GM12878 (cell line): Measurements from ENCODE around the gene PCCA. TPM values are rescaled to one million over a fixed set of nuclear protein-coding genes. Genes with fewer than 3 reads are reported as not detected.
"Not testable (repeated sequence)": the region's sequence is repeated elsewhere in the genome, so short reads cannot be mapped to it uniquely, and the experiment has no call there.

ENCODE experiments used
- ATAC-seq: fragments of 200-7000 bp; cut with Tn5 transposase; 3 replicates; pipeline ENCODE4 v1.9.1; 2020; ENCODE audit warnings: mild to moderate bottlenecking, moderate library complexity
- BruUV-seq: library from RNA; stranded (reverse); fragments of 400-500 nt; replicated peaks from 2 replicates; lab custom pipeline; 2021; lab: Mats Ljungman, UMichigan
- CTCF ChIA-PET: fragments of 300-600 bp; sonication (Branson Sonifier 250); formaldehyde crosslinking; extraction: SDS; loops from one replicate; lab custom pipeline; 2021; ENCODE audit warnings: inconsistent platforms; lab: Yijun Ruan, JAX
- POLR2A ChIA-PET: fragments of 350-600 bp; formaldehyde crosslinking; extraction: SDS; loops from one replicate; lab custom pipeline; 2021; ENCODE audit warnings: inconsistent platforms; lab: Charles Lee
- RAD21 ChIA-PET: fragments of 300-600 bp; sonication (Branson Sonifier 250); formaldehyde crosslinking; loops from one replicate; lab custom pipeline; 2023; ENCODE audit warnings: antibody characterized with exemption; ENCODE audit not compliant: unreplicated experiment; lab: Charles Lee
- SMC1A ChIA-PET: fragments of 300-600 bp; sonication (Branson Sonifier 250); formaldehyde crosslinking; loops from one replicate; lab custom pipeline; 2023; ENCODE audit not compliant: unreplicated experiment, uncharacterized antibody; lab: Charles Lee
- DNase-seq: peaks from one replicate; pipeline ENCODE4 v3.0.0-alpha.2; 2011; ENCODE audit warnings: low read depth, low spot score
- FAIRE-seq: peaks from 3 replicates; lab custom pipeline; 2011; peaks lifted over from hg19 to GRCh38; lab: Jason Lieb, UNC
- H2AFZ ChIP-seq: 2 replicates; pipeline ENCODE4 v1.6.0; 2011; ENCODE audit warnings: low read depth, low read length, control low read depth; ENCODE audit not compliant: control insufficient read depth
- H3K27ac ChIP-seq: 2 replicates; pipeline ENCODE4 v1.5.1; 2011; ENCODE audit warnings: control low read depth; ENCODE audit not compliant: control insufficient read depth, insufficient read depth
- H3K27me3 ChIP-seq, 2 experiments: replicated peaks in 1 of 2; 2 replicates each; pipeline versions ENCODE4 v1.6.0 to v1.6.1; 2011; ENCODE audit warnings: low read length in 1 of 2; ENCODE audit not compliant: control insufficient read depth in 2 of 2, insufficient read depth in 2 of 2
- H3K36me3 ChIP-seq, 2 experiments: 2 replicates each; pipeline ENCODE4 v1.5.1; 2011; ENCODE audit warnings: low read length in 1 of 2; ENCODE audit not compliant: control insufficient read depth in 2 of 2, insufficient read depth in 2 of 2
- H3K4me1 ChIP-seq: 2 replicates; pipeline ENCODE4 v1.6.1; 2011; ENCODE audit warnings: mild to moderate bottlenecking, low read length, moderate library complexity, mixed read lengths; ENCODE audit not compliant: control insufficient read depth, insufficient read depth
- H3K4me2 ChIP-seq: 2 replicates; pipeline ENCODE4 v1.6.0; 2011; ENCODE audit warnings: control low read depth; ENCODE audit not compliant: control insufficient read depth, insufficient read depth
- H3K4me3 ChIP-seq: fragments of 200-600 bp; sonication (generic); 2 replicates; pipeline ENCODE4 v1.5.1; 2016
- H3K79me2 ChIP-seq: 2 replicates; pipeline ENCODE4 v1.6.0; 2011; ENCODE audit warnings: low read length; ENCODE audit not compliant: control insufficient read depth, insufficient read depth
- H3K9ac ChIP-seq: 2 replicates; pipeline ENCODE4 v1.8.0; 2011; ENCODE audit warnings: low read length, control low read depth, mixed read lengths; ENCODE audit not compliant: control insufficient read depth, insufficient read depth
- H3K9me3 ChIP-seq: replicated peaks from 3 replicates; pipeline ENCODE4 v1.5.1; 2011; ENCODE audit warnings: mild to moderate bottlenecking, low read length; ENCODE audit not compliant: control insufficient read depth, insufficient read depth
- H4K20me1 ChIP-seq: 2 replicates; pipeline ENCODE4 v1.6.0; 2011; ENCODE audit not compliant: control insufficient read depth, insufficient read depth
- E2F4 ChIP-seq: IDR thresholded peaks from 2 replicates; pipeline ENCODE4 v1.6.1; 2012; ENCODE audit warnings: low read depth, low read length, improper control_type of control experiment
- EP300 ChIP-seq, 2 experiments: fragments of 150-350 bp in 1 of 2; IDR thresholded peaks; 2 replicates each; pipeline ENCODE4 v1.6.1; 2011 to 2012; ENCODE audit warnings: low read depth in 2 of 2, low read length in 2 of 2, borderline replicate concordance in 1 of 2, improper control_type of control experiment in 1 of 2, inconsistent platforms in 1 of 2; ENCODE audit not compliant: control insufficient read depth in 1 of 2
- EZH2 ChIP-seq: IDR thresholded peaks from 2 replicates; pipeline ENCODE4 v1.6.1; 2012; ENCODE audit warnings: low read depth, mild to moderate bottlenecking, control low read depth, inconsistent platforms, low read length, borderline replicate concordance; ENCODE audit not compliant: control insufficient read depth
- GATAD2B ChIP-seq: fragments of 450-650 bp; conservative IDR thresholded peaks from 2 replicates; pipeline ENCODE4 v1.6.1; 2017; ENCODE audit warnings: low read depth, mild to moderate bottlenecking, moderate library complexity
- MYB ChIP-seq: fragments of 150-350 bp; IDR thresholded peaks from 2 replicates; pipeline ENCODE4 v1.6.1; 2014; ENCODE audit warnings: mild to moderate bottlenecking, low read depth, low read length, borderline replicate concordance
- PML ChIP-seq: IDR thresholded peaks from 2 replicates; pipeline ENCODE4 v1.6.1; 2012; ENCODE audit warnings: low read length, inconsistent platforms
- RAD21 ChIP-seq: IDR thresholded peaks from 2 replicates; pipeline ENCODE4 v1.6.1; 2011; ENCODE audit warnings: mild to moderate bottlenecking, low read depth, low read length, moderate library complexity; ENCODE audit not compliant: insufficient read depth
- ZNF207 ChIP-seq: fragments of 450-650 bp; IDR thresholded peaks from 2 replicates; pipeline ENCODE4 v1.6.1; 2014; ENCODE audit warnings: antibody characterized with exemption, mild to moderate bottlenecking, borderline replicate concordance
- ZNF217 ChIP-seq: fragments of 450-650 bp; IDR thresholded peaks from 2 replicates; pipeline ENCODE4 v1.6.1; 2017; ENCODE audit warnings: antibody characterized with exemption, mild to moderate bottlenecking
- WGBS: methylation state at CpG from one replicate; pipeline ENCODE4 v1.1.6; 2016; ENCODE audit warnings: low lambda C conversion rate; ENCODE audit not compliant: insufficient replicate concordance, insufficient coverage; ENCODE audit errors: missing lambda C conversion rate; 5-methylcytosine and 5-hydroxymethylcytosine counted together
- in situ Hi-C: fragments of 300-500 bp; cut with MboI; formaldehyde crosslinking; loops from 9 replicates; pipeline ENCODE4 v1.14.3; 2018; ENCODE audit warnings: mixed read lengths
- intact Hi-C: fragments of 100-400 bp; cut with micrococcal nuclease; formaldehyde crosslinking; loops from one replicate; pipeline ENCODE4 v1.14.2; 2022; ENCODE audit not compliant: unreplicated experiment
- polyA plus RNA-seq, 11 experiments: library from polyadenylated mRNA; depleted of rRNA in 4 of 11; unstranded in 6 of 11; stranded (reverse) in 5 of 11; fragments of >200 nt; fragmentation: Nextera tagmentation in 4 of 11; fragmentation: Illumina TruSeq in 1 of 11; extraction: Ambion mirVana in 4 of 11; extraction: Trizol in 1 of 11; gene quantifications; 1 replicate in 1 of 11; 2 replicates in 10 of 11; pipeline versions ENCODE4 v1.2.1 to v1.2.3, GENCODE V29; 2011 to 2016; ENCODE audit warnings: inconsistent platforms in 2 of 11, missing spikeins in 2 of 11, low read depth in 1 of 11
- total RNA-seq, 4 experiments: library from RNA; depleted of rRNA in 3 of 4; stranded (reverse); fragments of >200 nt in 3 of 4; fragmentation: Illumina TruSeq in 1 of 4; extraction: Trizol in 1 of 4; gene quantifications; 2 replicates each; pipeline versions ENCODE4 v1.2.1 to v1.2.3, GENCODE V29; 2013 to 2021

Gene PCCA
- total and polyA plus RNA-seq, 10 of the 15 experiments (the other 5 are each of a cell fraction or from before 2014, with no cell fraction given) = 5.9 to 18.2 (median 12.4) TPM

- H3K4me3 ChIP-seq, ATAC-seq, H3K79me2 ChIP-seq, intact Hi-C loops, FAIRE-seq, H3K9me3 ChIP-seq, H3K9ac ChIP-seq, BruUV-seq, H4K20me1 ChIP-seq, in situ Hi-C loops, DNase-seq, H2AFZ ChIP-seq, H3K27ac ChIP-seq, H3K36me3 ChIP-seq, H3K27me3 ChIP-seq, POLR2A ChIA-PET, H3K4me2 ChIP-seq, H3K4me1 ChIP-seq: not testable (repeated sequence)
- WGBS = 98% methylated on average over 19 of the region's 30 CpGs
- ChIA-PET RAD21 (interaction anchor here (1.5 kb wide), 1 partner anchor 11 kb away, joined by 4 read pairs; no protein-coding TSS in a partner anchor), SMC1A (interaction anchor here (0.9 kb wide), 1 partner anchor 9 kb away, joined by 4 read pairs; no protein-coding TSS in a partner anchor), CTCF (interaction anchor here (1.7 kb wide), 1 partner anchor 9 kb away, joined by 4 read pairs; no protein-coding TSS in a partner anchor)
These were observed 135.2 kb downstream of the PCCA start for GRCh38 chr13:100223966-100224530.

DNA sequence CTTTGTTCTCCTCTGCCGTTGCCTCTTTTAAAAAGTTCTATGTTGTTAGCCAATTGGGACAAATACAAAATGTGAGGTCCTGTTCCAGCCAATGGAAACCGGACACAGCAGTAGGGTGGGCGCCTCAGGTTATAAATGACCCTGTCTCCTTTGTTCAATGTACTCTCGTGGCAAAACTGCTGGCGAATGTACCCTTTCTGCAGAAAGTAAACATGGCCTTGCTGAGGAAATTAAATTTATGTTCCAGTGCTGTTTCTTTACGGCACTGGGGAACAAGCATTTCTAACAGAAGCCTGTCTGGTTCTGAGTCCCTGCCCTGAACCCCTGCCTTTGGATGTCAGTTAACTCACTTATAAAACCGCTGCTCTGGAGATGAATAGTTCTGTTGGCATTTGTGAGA, 140.7 kb downstream of the PCCA start:
- Histone ChIP-seq H3K9ac (no peak overlapping the region), H3K4me3 (no peak overlapping the region), H3K79me2 (no peaks in the 10 kb centered on the region), H3K4me2 (no peak overlapping the region), H3K4me1 (no peaks in the 10 kb centered on the region; the same call in 1 of the 2 replicates), H3K9me3 (no peaks in the 10 kb centered on the region), H2AFZ (no peak overlapping the region), H3K27me3 (no peaks in the 10 kb centered on the region), H4K20me1 (no peaks in the 10 kb centered on the region), H3K36me3 (no peaks in the 10 kb centered on the region), H3K27ac (no peak overlapping the region)
- CTCF ChIA-PET = no interaction called here
- in situ Hi-C loops = loop anchor here (10.0 kb wide), 2 partner anchors 285 to 575 kb away; no protein-coding TSS in a partner anchor
- POLR2A ChIA-PET = no interaction called here
- TF ChIP-seq PML = no peak
- TF ChIP-seq ZNF217 = no peak
- TF ChIP-seq E2F4 = no peak
- no peak for TF ChIP-seq MYB
- TF ChIP-seq EP300 (IDR thresholded peaks at IDR 0.05; ENCODE audit: borderline replicate concordance in 1 of 2, control insufficient read depth in 1 of 2, low read depth in 2 of 2, low read length in 2 of 2) = no peak
- TF ChIP-seq EZH2 = no peak
- no peak for TF ChIP-seq RAD21
- TF ChIP-seq ZNF207 = no peak
- no peak for TF ChIP-seq GATAD2B
- intact Hi-C loops = loop anchor here (10.0 kb wide), 1 partner anchor 225 kb away; no protein-coding TSS in a partner anchor
- no peak for FAIRE-seq
- RAD21 ChIA-PET = interaction anchor here (1.2 kb wide), 1 partner anchor 329 kb away, joined by 3 read pairs; no protein-coding TSS in a partner anchor
- WGBS = 70% methylated on average over 7 of the region's 7 CpGs
- SMC1A ChIA-PET = no interaction called here
- DNase-seq = no peak
- ATAC-seq = no peak
- no TSS peak for BruUV-seq
